ENCODE results near the gene GRAMD1A.

DNA sequence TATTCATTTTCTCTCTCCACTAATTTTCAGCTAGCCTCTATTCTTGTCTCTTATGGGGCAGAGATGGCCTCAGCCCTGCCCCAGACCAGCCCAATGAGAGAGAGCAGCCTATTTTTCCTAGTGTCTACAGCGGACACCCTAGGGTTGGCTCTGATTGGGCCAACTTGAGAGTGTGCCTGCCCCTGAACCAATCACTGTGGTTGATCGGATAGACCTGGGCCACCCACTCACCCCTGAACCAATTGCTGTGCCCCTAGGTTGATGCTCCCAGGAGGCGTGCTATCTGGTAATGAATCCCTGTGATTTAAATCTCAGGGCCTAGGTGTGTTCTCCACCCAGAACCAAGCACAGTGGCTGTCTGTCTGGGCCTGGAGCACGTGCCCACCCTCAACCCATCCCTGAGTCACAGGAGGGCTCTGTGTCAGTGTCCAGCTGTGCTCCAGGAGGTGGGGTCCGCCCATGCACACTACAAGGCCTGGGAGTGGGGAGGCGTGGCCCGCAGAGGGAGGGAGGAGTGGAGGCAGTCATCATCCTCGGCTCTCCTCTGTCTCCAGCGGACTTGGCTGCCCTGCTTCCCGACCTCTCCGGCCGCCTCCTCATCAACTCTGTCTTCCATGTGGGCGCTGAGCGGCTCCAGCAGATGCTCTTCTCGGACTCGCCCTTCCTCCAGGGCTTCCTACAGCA lies 15.3 kb downstream of the GRAMD1A start:
- TF ChIP-seq, protein P1, sequence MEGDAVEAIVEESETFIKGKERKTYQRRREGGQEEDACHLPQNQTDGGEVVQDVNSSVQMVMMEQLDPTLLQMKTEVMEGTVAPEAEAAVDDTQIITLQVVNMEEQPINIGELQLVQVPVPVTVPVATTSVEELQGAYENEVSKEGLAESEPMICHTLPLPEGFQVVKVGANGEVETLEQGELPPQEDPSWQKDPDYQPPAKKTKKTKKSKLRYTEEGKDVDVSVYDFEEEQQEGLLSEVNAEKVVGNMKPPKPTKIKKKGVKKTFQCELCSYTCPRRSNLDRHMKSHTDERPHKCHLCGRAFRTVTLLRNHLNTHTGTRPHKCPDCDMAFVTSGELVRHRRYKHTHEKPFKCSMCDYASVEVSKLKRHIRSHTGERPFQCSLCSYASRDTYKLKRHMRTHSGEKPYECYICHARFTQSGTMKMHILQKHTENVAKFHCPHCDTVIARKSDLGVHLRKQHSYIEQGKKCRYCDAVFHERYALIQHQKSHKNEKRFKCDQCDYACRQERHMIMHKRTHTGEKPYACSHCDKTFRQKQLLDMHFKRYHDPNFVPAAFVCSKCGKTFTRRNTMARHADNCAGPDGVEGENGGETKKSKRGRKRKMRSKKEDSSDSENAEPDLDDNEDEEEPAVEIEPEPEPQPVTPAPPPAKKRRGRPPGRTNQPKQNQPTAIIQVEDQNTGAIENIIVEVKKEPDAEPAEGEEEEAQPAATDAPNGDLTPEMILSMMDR (IDR thresholded peaks at IDR 0.05; ENCODE audit: low read depth, low read length, poor library complexity, severe bottlenecking) = no peak
- no peak for TF ChIP-seq EZH2phosphoT487 (IDR thresholded peaks at IDR 0.05; ENCODE audit: borderline replicate concordance, low read length)
